HepG2 (cell line): ENCODE data around the gene UBAP1L.

Experiments
- CTCF ChIP-seq: sonication (generic); formaldehyde crosslinking; IDR thresholded peaks from 2 replicates; pipeline ENCODE4 v1.5.0; 2020; ENCODE audit warnings: mild to moderate bottlenecking, missing genetic modification reagents, moderate library complexity
- ETS1 ChIP-seq: sonication (generic); formaldehyde crosslinking; IDR thresholded peaks from 2 replicates; pipeline ENCODE4 v1.4.0; 2020; ENCODE audit warnings: missing genetic modification reagents
- NR2F2 ChIP-seq: IDR thresholded peaks from 2 replicates; pipeline ENCODE4 v1.6.1; 2012; ENCODE audit warnings: low read depth, inconsistent platforms, borderline replicate concordance
- SOX6 ChIP-seq, 2 experiments: fragments of 450-650 bp in 1 of 2; sonication (generic) in 1 of 2; formaldehyde crosslinking in 1 of 2; IDR thresholded peaks; 2 replicates each; pipeline versions ENCODE4 v1.4.0 to v1.6.1; 2017 to 2020; ENCODE audit warnings: antibody characterized with exemption in 1 of 2, mild to moderate bottlenecking in 1 of 2, missing genetic modification reagents in 1 of 2

- TF ChIP-seq NR2F2 (peak; percentile 81), SOX6 (IDR thresholded peaks at IDR 0.05) (no peak), SOX6 (CRISPR knock-in tag; IDR thresholded peaks at IDR 0.05) (peak; percentile 99), ETS1 (CRISPR knock-in tag) (no peak), CTCF (CRISPR knock-in tag) (0 out of 2 replicates have a peak, but pooled peaks have one; percentile 17)
Measured at GRCh38 chr15:65044724-65045481, 70.1 kb downstream of the UBAP1L start, which contains the start of gene SLC51B.
